ENCODE measurements around the gene PTRH1. TPM values are rescaled to one million over a fixed set of nuclear protein-coding genes. Genes with fewer than 3 reads are reported as not detected.

The PTRH1 gene
- total RNA-seq, 2 donors from 2014 or later = 8.9 to 23.8 TPM

GRCh38 chr9:127676638-127677037 is 38.8 kb downstream of the PTRH1 start:
- H3K4me1 ChIP-seq = no peaks in the 10 kb centered on the region
- H3K27me3 ChIP-seq = no peaks in the 10 kb centered on the region
- no peaks in the 10 kb centered on the region for H3K36me3 ChIP-seq
- H3K9me3 ChIP-seq = no peaks in the 10 kb centered on the region
- no peak for DNase-seq
- intact Hi-C loops (cut with DNase I) = no loop called here
- no peak overlapping the region for H3K9ac ChIP-seq (ENCODE audit: low read depth in 2 of 2, low read length in 2 of 2)
- H3K4me3 ChIP-seq = no peak overlapping the region
- no peak overlapping the region for H3K27ac ChIP-seq
- TF ChIP-seq CTCF (IDR thresholded peaks at IDR 0.05) = no peak

- TF ChIP-seq CTCF (IDR thresholded peaks at IDR 0.05) = no peak
- no peak for DNase-seq
- intact Hi-C loops (cut with DNase I) = no loop called here
Observed at GRCh38 chr9:127673234-127673633, 42.2 kb downstream of the PTRH1 start.

GRCh38 chr9:127667906-127668305 is 47.6 kb downstream of the PTRH1 start:
- H3K9me3 ChIP-seq = no peaks in the 10 kb centered on the region
- H3K4me3 ChIP-seq = no peak overlapping the region
- no peak for TF ChIP-seq CTCF (IDR thresholded peaks at IDR 0.05)
- H3K4me1 ChIP-seq = no peaks in the 10 kb centered on the region
- H3K27me3 ChIP-seq = no peaks in the 10 kb centered on the region
- H3K27ac ChIP-seq = no peak overlapping the region
- no peaks in the 10 kb centered on the region for H3K36me3 ChIP-seq
- H3K9ac ChIP-seq (ENCODE audit: low read depth in 2 of 2, low read length in 2 of 2) = no peak overlapping the region
- no peak for DNase-seq
- intact Hi-C loops (cut with DNase I) = no loop called here

More at GRCh38 chr9:127673234-127673633, 42.2 kb downstream of the PTRH1 start:
- no peak overlapping the region for H3K4me3 ChIP-seq
- H3K9me3 ChIP-seq = no peaks in the 10 kb centered on the region
- no peak overlapping the region for H3K9ac ChIP-seq (ENCODE audit: low read depth in 2 of 2, low read length in 2 of 2)
- H3K27ac ChIP-seq = no peak overlapping the region
- no peaks in the 10 kb centered on the region for H3K4me1 ChIP-seq
- no peaks in the 10 kb centered on the region for H3K36me3 ChIP-seq
- H3K27me3 ChIP-seq = no peaks in the 10 kb centered on the region

- intact Hi-C loops (cut with DNase I) = no loop called here
- Histone ChIP-seq H3K4me3 (no peak overlapping the region), H3K36me3 (no peaks in the 10 kb centered on the region), H3K9ac (ENCODE audit: low read depth in 2 of 2, low read length in 2 of 2) (no peak overlapping the region), H3K4me1 (no peaks in the 10 kb centered on the region), H3K9me3 (no peaks in the 10 kb centered on the region), H3K27me3 (no peaks in the 10 kb centered on the region), H3K27ac (no peak overlapping the region)
- TF ChIP-seq CTCF (IDR thresholded peaks at IDR 0.05) = no peak
- no peak for DNase-seq
Observed at GRCh38 chr9:127667127-127667844, 48.2 kb downstream of the PTRH1 start.

GRCh38 chr9:127664678-127665507 is 50.6 kb downstream of the PTRH1 start:
- Histone ChIP-seq H3K9me3 (no peaks in the 10 kb centered on the region), H3K4me1 (no peaks in the 10 kb centered on the region), H3K27ac (no peak overlapping the region), H3K4me3 (no peak overlapping the region), H3K36me3 (no peaks in the 10 kb centered on the region), H3K27me3 (no peaks in the 10 kb centered on the region), H3K9ac (ENCODE audit: low read depth in 2 of 2, low read length in 2 of 2) (no peak overlapping the region)
- intact Hi-C loops (cut with DNase I) = no loop called here
- no peak for DNase-seq
- TF ChIP-seq CTCF (IDR thresholded peaks at IDR 0.05) = no peak

Data from colonic mucosa (tissue), 4 donors.